HG03103 (cell line): Measurements from ENCODE around the gene DOK4.
"Not testable (repeated sequence)": the region's sequence is repeated elsewhere in the genome, so short reads cannot be mapped to it uniquely, and the experiment has no call there.

Source experiments
- ATAC-seq: cut with Tn5 transposase; IDR thresholded peaks from one replicate; pipeline ENCODE4 v1.9.1; 2021; ENCODE audit warnings: low read depth; ENCODE audit not compliant: unreplicated experiment

Gene DOK4

GRCh38 chr16:57503366-57503765 is 17.1 kb upstream of the DOK4 start:
- ATAC-seq = no peak

GRCh38 chr16:57502048-57502775 is 15.9 kb upstream of the DOK4 start:
- ATAC-seq = no peak

GRCh38 chr16:57501492-57501891 is 15.2 kb upstream of the DOK4 start:
- ATAC-seq = no peak

- ATAC-seq = no peak
These were observed 14.4 kb upstream of the DOK4 start for GRCh38 chr16:57500578-57501111.

GRCh38 chr16:57499941-57500340 is 13.6 kb upstream of the DOK4 start:
- ATAC-seq = not testable (repeated sequence)

GRCh38 chr16:57498031-57498430 is 11.7 kb upstream of the DOK4 start:
- ATAC-seq = no peak

- no peak for ATAC-seq
These were observed 10.8 kb upstream of the DOK4 start for GRCh38 chr16:57497121-57497520.

- ATAC-seq = no peak
These were observed 7.5 kb upstream of the DOK4 start for GRCh38 chr16:57493767-57494166.

GRCh38 chr16:57489229-57489628 is 2.9 kb upstream of the DOK4 start:
- no peak for ATAC-seq

GRCh38 chr16:57486858-57487834 is 853 bp upstream of the DOK4 start:
- ATAC-seq = no peak

GRCh38 chr16:57485091-57485915 is 990 bp downstream of the DOK4 start:
- no peak for ATAC-seq

- ATAC-seq = no peak
These were observed 1.7 kb downstream of the DOK4 start for GRCh38 chr16:57484515-57485005.

GRCh38 chr16:57483725-57484514 is 2.4 kb downstream of the DOK4 start:
- no peak for ATAC-seq

GRCh38 chr16:57482845-57483545 is 3.3 kb downstream of the DOK4 start:
- ATAC-seq = no peak

GRCh38 chr16:57481421-57481820 is 4.9 kb downstream of the DOK4 start:
- no peak for ATAC-seq

GRCh38 chr16:57480754-57481230 is 5.5 kb downstream of the DOK4 start:
- ATAC-seq = no peak

- ATAC-seq = no peak
These were observed 6.1 kb downstream of the DOK4 start for GRCh38 chr16:57479976-57480753.
